C4-2B (cell line): ENCODE results near the gene CFDP1.
A peak's percentile ranks its signal among the peaks of the same experiment; 100 is the strongest.

Experiments
- H3K27ac ChIP-seq: fragments of 450-650 bp; 2 replicates; pipeline ENCODE4 v1.5.1; 2017
- CTCF ChIP-seq: fragments of 450-650 bp; conservative IDR thresholded peaks from 2 replicates; pipeline ENCODE4 v1.5.1; 2017; ENCODE audit warnings: mild to moderate bottlenecking
- ZFX ChIP-seq: fragments of 450-650 bp; IDR thresholded peaks from 2 replicates; pipeline ENCODE4 v1.6.1; 2017

Gene CFDP1

GRCh38 chr16:75296606-75297005 lies 136.7 kb downstream of the CFDP1 start:
- TF ChIP-seq CTCF (no peak), ZFX (no peak)
- no peak overlapping the region for H3K27ac ChIP-seq

DNA sequence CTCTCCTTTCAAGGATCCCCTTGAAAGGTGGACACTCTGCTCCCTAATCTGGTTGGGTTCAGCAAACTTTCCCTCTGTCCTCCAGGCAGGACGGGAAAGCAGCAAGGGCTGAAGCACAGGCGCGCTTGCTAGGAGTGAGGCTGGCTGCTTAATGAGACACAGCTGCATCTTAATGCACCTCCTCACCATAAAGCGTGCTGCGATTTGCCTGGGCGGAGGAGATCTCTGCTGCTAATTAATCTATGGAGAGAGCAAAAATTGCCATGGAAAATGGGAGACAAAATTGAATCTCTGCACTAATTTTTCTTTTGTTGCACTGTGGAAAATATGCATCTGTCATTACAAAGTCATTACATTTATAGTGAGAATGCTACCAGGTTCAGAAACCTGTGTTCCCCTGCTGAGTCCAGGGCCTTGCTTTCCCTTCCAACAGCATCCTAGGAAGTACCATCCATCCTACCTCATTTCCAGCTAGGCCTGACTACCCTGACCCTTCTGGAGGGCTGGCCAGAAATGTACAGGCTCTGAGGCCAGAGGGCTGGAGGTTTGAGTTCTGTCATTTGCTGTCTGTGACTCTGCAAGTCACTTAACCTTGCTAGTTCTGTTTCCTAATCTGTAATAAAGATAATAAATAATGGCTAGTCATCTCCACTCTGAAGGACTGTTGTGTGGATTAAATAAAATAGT lies 138.4 kb downstream of the CFDP1 start:
- no peak overlapping the region for H3K27ac ChIP-seq
- TF ChIP-seq CTCF (no peak), ZFX (no peak)

- H3K27ac ChIP-seq = no peak overlapping the region
- TF ChIP-seq CTCF (no peak), ZFX (no peak)
These were observed 139.5 kb downstream of the CFDP1 start for GRCh38 chr16:75293772-75294171.

DNA sequence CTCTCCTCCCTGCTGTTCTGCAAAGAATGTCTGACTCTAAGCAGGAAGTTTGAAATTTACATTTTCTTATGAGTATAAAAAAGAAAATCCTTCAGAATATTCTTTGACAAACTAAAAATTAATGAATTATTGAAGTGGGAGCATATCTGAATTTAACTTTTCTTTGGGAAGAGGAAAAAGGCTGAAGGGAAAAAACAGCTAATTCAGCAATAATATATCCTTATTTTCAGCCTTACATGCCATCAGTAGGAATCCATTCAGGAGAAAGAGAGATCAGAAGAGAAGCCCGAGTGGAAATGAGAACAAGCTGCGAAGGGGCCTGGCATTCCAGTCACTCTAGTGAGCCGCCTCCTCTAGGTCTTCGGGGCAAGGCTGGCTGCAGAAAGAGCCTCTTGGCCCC lies 140.1 kb downstream of the CFDP1 start:
- no peak overlapping the region for H3K27ac ChIP-seq
- TF ChIP-seq CTCF (no peak), ZFX (no peak)

DNA sequence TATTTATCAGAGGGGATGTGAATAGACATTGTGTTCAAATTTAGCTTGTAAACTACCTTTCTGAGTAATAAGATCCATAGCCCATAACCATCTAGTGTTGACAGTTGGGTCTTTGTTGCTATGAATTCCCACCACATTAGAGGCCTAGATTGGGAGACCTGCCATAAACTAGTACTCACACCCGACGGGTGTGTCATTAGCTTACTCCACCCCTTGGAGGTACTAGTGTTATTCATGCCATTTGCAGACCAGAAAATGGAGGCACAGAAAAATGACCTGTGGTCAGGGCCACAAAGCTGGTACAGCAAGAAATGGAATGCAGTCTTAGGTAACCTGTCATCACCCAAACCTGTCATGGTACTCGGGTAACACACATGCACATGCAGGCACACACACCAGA lies 140.6 kb downstream of the CFDP1 start:
- H3K27ac ChIP-seq = no peak overlapping the region
- TF ChIP-seq ZFX = no peak
- no peak for TF ChIP-seq CTCF

GRCh38 chr16:75289189-75289588 lies 144.1 kb downstream of the CFDP1 start:
- TF ChIP-seq CTCF (no peak), ZFX (no peak)
- peak overlapping the region; percentile 21; the same call in 1 of the 2 replicates for H3K27ac ChIP-seq

DNA sequence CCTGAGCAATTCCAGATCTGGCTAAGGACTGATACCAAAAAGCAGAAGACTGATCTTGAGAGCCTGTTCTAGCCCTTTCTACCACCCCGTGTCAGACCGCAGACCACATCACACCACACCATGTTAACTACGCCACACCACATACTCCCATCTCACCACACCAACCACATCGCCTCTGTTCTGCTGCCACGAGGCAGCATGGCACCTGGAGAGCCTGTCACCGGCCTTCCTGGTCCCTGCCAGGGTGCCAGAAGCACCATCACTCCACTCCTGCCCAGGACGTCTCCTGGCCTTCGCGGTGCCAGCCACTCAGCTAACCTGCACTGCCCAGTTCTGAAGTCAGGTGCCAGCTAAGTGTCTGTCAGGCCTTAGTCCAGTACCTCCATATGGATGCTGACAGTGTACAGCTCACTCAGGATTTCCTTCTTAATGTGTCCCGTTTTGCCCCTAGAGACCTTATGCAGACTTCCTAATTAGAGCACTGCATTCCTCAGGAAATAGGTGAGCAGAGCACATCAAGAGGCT lies 144.6 kb downstream of the CFDP1 start:
- peak overlapping the region; percentile 21; the same call in 1 of the 2 replicates for H3K27ac ChIP-seq
- TF ChIP-seq ZFX (no peak), CTCF (no peak)
